Esophagus squamous epithelium (tissue), 5 donors: ENCODE data around the gene SDF4. TPM values are rescaled to one million over a fixed set of nuclear protein-coding genes. Genes with fewer than 3 reads are reported as not detected.

Source experiments
- DNase-seq: peaks from one replicate; lab custom pipeline; 2025; lab: John Stamatoyannopoulos, UW
- H3K27ac ChIP-seq, 4 donors: fragments of 200-600 bp; sonication (generic); one replicate each; pipeline ENCODE4 v1.5.1; 2016 to 2019; ENCODE audit warnings: mild to moderate bottlenecking in 1 of 4
- H3K27me3 ChIP-seq, 4 donors: fragments of 200-600 bp; sonication (generic); 1 replicate in 3 of 4; 2 replicates in 1 of 4; pipeline versions ENCODE4 v1.5.1 to v1.6.0; 2017 to 2021; ENCODE audit warnings: antibody characterized with exemption in 1 of 4
- H3K36me3 ChIP-seq, 3 donors: fragments of 200-600 bp; sonication (generic); one replicate each; pipeline ENCODE4 v1.5.1; 2016 to 2019
- H3K4me1 ChIP-seq, 3 donors: fragments of 200-600 bp; sonication (generic); one replicate each; pipeline ENCODE4 v1.5.1; 2017 to 2019
- H3K4me3 ChIP-seq, 4 donors: fragments of 200-600 bp; sonication (generic); 1 replicate in 3 of 4; 2 replicates in 1 of 4; pipeline ENCODE4 v1.5.1; 2016 to 2019; ENCODE audit warnings: mild to moderate bottlenecking in 2 of 4, moderate library complexity in 1 of 4
- H3K9me3 ChIP-seq, 3 donors: fragments of 200-600 bp; sonication (generic); one replicate each; pipeline ENCODE4 v1.5.1; 2016 to 2019
- CTCF ChIP-seq, 6 experiments: fragments of 450-650 bp in 4 of 6; fragments of 200-600 bp in 2 of 6; sonication (generic) in 2 of 6; IDR thresholded peaks; one replicate each; pipeline ENCODE4 v1.5.1; 2016 to 2019; ENCODE audit warnings: antibody characterized with exemption in 6 of 6, mild to moderate bottlenecking in 4 of 6, moderate library complexity in 4 of 6
- POLR2A ChIP-seq, 4 donors: fragments of 450-650 bp; IDR thresholded peaks; one replicate each; pipeline ENCODE4 v1.6.1; 2017; ENCODE audit warnings: antibody characterized with exemption in 4 of 4, mild to moderate bottlenecking in 4 of 4, moderate library complexity in 3 of 4
- WGBS, 2 donors: methylation state at CpG; one replicate each; pipeline ENCODE4 v1.1.5; 2018; 5-methylcytosine and 5-hydroxymethylcytosine counted together
- intact Hi-C: fragments of 100-400 bp; cut with DNase I; formaldehyde crosslinking; loops from one replicate; pipeline ENCODE4 v1.15.0; 2022
- total RNA-seq, 4 donors: library from RNA; depleted of rRNA; stranded (reverse); fragments of >200 nt; gene quantifications; one replicate each; pipeline ENCODE4 v1.1.0, GENCODE V29; 2016
- donor health status: DM: yes; HTN: yes; CAD: no.

SDF4 gene
- total RNA-seq, 4 donors from 2014 or later, result 65.0 to 75.4 (median 67.6) TPM

- Histone ChIP-seq H3K36me3 (peaks cover 0 to 12% (median 0%) of the 10 kb centered on the region in 3 donors), H3K4me3 (no peak overlapping the region), H3K27ac (no peak overlapping the region), H3K27me3 (peaks cover 0 to 62% (median 11%) of the 10 kb centered on the region in 4 donors), H3K4me1 (peaks cover 7 to 47% (median 32%) of the 10 kb centered on the region in 3 donors), H3K9me3 (no peaks in the 10 kb centered on the region)
- no peak for DNase-seq
- TF ChIP-seq CTCF (IDR thresholded peaks at IDR 0.05) (no peak), POLR2A (IDR thresholded peaks at IDR 0.05) (no peak)
- WGBS, 2 donors, result no CpG with 5 or more reads among the region's 15 CpGs
- intact Hi-C loops, result no loop called here
These were observed 7.4 kb upstream of the SDF4 start for GRCh38 chr1:1239227-1239613.

- Histone ChIP-seq H3K36me3 (peaks cover 0 to 17% (median 0%) of the 10 kb centered on the region in 3 donors), H3K4me1 (peaks cover 7 to 52% (median 32%) of the 10 kb centered on the region in 3 donors), H3K4me3 (no peak overlapping the region), H3K27me3 (peaks cover 0 to 58% (median 11%) of the 10 kb centered on the region in 4 donors), H3K27ac (no peak overlapping the region), H3K9me3 (no peaks in the 10 kb centered on the region)
- WGBS, 2 donors, result 60 to 100% methylated on average over 1 of the region's 19 CpGs
- TF ChIP-seq CTCF (IDR thresholded peaks at IDR 0.05), result no peak
- intact Hi-C loops, result no loop called here
- DNase-seq, result no peak
These were observed 6.9 kb upstream of the SDF4 start for GRCh38 chr1:1238702-1239178.

- no peak for DNase-seq
- intact Hi-C loops, result no loop called here
These were observed 6.3 kb upstream of the SDF4 start for GRCh38 chr1:1237874-1238701.

GRCh38 chr1:1236945-1237873 is 5.4 kb upstream of the SDF4 start:
- DNase-seq, result no peak
- TF ChIP-seq CTCF (IDR thresholded peaks at IDR 0.05) (no peak), POLR2A (IDR thresholded peaks at IDR 0.05) (no peak)
- peaks cover 0 to 51% (median 11%) of the 10 kb centered on the region in 4 donors for H3K27me3 ChIP-seq
- 35 to 50% methylated on average over 2 to 4 of the region's 34 CpGs for WGBS, 2 donors
- H3K4me1 ChIP-seq, result peaks cover 17 to 66% (median 37%) of the 10 kb centered on the region in 3 donors
- H3K36me3 ChIP-seq, result peaks cover 0 to 18% (median 0%) of the 10 kb centered on the region in 3 donors
- H3K27ac ChIP-seq, result no peak overlapping the region
- intact Hi-C loops, result no loop called here
- H3K4me3 ChIP-seq, result no peak overlapping the region
- no peaks in the 10 kb centered on the region for H3K9me3 ChIP-seq

More at GRCh38 chr1:1237874-1238701, 6.3 kb upstream of the SDF4 start:
- H3K9me3 ChIP-seq, result no peaks in the 10 kb centered on the region
- no peak overlapping the region for H3K4me3 ChIP-seq
- no peak overlapping the region for H3K27ac ChIP-seq
- no CpG with 5 or more reads among the region's 48 CpGs for WGBS, 2 donors
- peaks cover 9 to 59% (median 33%) of the 10 kb centered on the region in 3 donors for H3K4me1 ChIP-seq
- H3K36me3 ChIP-seq, result peaks cover 0 to 18% (median 0%) of the 10 kb centered on the region in 3 donors
- TF ChIP-seq CTCF (IDR thresholded peaks at IDR 0.05) (no peak), POLR2A (IDR thresholded peaks at IDR 0.05) (no peak)
- peaks cover 0 to 52% (median 11%) of the 10 kb centered on the region in 4 donors for H3K27me3 ChIP-seq
